PC-3 (cell line): ENCODE measurements around the gene UNK.

Experiments
- CTCF ChIP-seq: fragments of 300-600 bp; sonication (generic); conservative IDR thresholded peaks from 2 replicates; pipeline ENCODE4 v1.5.1; 2017; ENCODE audit warnings: antibody characterized with exemption, low read depth, mild to moderate bottlenecking, low read length
- EZH2 ChIP-seq: fragments of 300-600 bp; sonication (generic); IDR thresholded peaks from one replicate; pipeline ENCODE4 v1.6.1; 2017; ENCODE audit warnings: antibody characterized with exemption, mild to moderate bottlenecking, low read length; ENCODE audit not compliant: unreplicated experiment

GRCh38 chr17:75837899-75838298, 53.3 kb downstream of the UNK start:
- TF ChIP-seq CTCF (no peak), EZH2 (no peak)
